HL-60 (cell line): ENCODE results near the gene TIGD1.

ENCODE experiments used
- CTCF ChIP-seq: IDR thresholded peaks from one replicate; pipeline ENCODE4 v1.5.1; 2011; ENCODE audit warnings: low read length, control low read depth, inconsistent platforms; ENCODE audit not compliant: insufficient read depth
- GABPA ChIP-seq: IDR thresholded peaks from 2 replicates; pipeline ENCODE4 v1.6.1; 2012; ENCODE audit warnings: low read depth
- POLR2AphosphoS5 ChIP-seq: IDR thresholded peaks from 2 replicates; pipeline ENCODE4 v1.6.1; 2012; ENCODE audit warnings: low read depth

- TF ChIP-seq CTCF (no peak), POLR2AphosphoS5 (no peak), GABPA (no peak)
Observed at GRCh38 chr2:232573771-232574435, 23.5 kb upstream of the TIGD1 start.
